GM18498 (cell line): ENCODE data around the gene CDK16.

Experiments
- ATAC-seq: cut with Tn5 transposase; IDR thresholded peaks from one replicate; pipeline ENCODE4 v1.9.1; 2021; ENCODE audit warnings: mild to moderate bottlenecking, moderate library complexity; ENCODE audit not compliant: unreplicated experiment

Gene CDK16

GRCh38 chrX:47185241-47185640 is 33.2 kb upstream of the CDK16 start:
- ATAC-seq, result no peak

GRCh38 chrX:47186096-47186740 is 32.3 kb upstream of the CDK16 start:
- no peak for ATAC-seq

DNA sequence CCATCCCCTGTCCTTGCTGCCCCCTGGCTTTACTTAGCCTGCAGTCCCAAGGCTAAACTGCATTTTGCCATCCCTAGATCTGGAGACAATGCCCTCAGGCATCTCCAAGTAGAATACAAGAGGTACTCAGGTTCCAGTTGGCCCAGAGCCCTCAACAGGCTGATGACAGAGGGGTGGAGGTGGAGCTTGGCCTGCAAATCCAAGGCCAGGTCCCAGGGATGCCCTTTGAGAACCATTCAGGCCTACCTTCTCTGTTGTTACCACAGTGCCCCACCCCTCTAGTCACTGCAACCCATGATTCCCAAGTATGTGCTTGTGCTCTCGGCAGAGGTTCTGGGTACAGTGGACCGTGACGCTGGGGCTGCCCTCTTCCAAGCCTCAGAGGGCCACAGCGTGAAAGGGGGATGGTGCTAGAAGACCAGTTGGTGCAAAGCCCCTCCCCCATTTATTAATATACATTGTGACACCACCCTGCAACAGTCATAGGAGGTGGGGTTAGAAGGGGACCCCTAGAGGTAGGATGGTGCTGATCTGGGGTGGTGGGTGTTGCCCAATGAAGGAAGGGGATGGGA is 31.3 kb upstream of the CDK16 start:
- ATAC-seq, result no peak

DNA sequence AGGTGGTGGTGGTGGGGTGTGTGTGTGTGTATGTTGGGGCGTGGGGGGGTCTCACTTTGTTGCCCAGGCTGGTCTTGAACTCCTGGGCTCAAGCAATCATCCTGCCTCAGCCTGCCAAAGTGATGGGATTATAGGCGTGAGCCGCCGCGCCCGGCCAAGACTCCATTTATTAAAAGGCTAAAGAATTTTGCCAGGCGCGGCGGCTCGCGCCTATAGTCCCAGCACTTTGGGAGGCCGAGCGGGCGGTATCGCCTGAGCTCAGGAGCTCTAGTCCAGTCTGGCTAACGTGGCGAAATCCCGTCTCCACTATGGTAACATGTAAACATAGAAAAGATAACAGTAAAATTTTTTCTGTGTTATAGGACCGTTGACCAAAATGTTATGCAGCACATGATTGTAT is 28.6 kb upstream of the CDK16 start:
- no peak for ATAC-seq

DNA sequence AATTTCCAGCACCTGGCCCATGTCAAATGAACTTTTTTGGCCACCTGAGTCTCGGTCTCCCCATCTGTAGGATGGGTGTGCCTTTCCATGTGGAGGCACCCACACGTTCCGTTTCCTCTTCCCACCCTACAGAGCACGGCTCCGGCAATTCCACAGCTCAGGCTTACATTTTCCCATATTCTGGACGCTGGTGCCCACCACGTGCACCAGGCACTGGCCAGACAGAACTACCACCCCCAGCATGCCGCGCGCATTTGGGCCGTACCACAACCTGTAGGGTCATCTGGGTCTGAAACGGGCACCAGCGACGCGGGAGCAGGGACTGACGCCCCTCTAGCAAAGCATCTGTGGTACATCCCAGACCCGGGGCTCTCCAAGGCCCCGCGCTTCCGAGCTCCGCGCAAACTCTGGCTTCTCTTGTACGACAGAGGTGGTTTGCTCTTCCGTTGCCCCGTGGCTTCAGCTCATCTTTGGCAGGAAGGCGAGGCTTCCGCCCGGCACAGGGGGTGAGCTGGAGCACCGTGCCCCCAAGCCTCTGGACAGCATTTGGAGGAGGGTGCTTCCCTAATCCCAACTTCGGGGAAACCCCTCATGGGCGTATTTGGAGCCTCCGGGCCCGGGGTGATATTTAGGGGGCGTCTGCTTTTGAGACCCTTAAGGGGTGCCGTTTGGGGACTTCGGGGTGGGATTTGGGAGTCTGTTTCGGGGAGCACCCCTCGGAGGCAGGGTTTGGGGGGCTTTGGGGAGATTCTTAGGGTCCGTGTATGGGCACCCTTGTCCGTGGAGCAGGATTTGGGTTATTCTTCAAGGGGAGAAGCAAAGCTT is 27.8 kb upstream of the CDK16 start:
- peak; percentile 77 for ATAC-seq

- no peak for ATAC-seq
These were observed 27.1 kb upstream of the CDK16 start for GRCh38 chrX:47191331-47191730.

DNA sequence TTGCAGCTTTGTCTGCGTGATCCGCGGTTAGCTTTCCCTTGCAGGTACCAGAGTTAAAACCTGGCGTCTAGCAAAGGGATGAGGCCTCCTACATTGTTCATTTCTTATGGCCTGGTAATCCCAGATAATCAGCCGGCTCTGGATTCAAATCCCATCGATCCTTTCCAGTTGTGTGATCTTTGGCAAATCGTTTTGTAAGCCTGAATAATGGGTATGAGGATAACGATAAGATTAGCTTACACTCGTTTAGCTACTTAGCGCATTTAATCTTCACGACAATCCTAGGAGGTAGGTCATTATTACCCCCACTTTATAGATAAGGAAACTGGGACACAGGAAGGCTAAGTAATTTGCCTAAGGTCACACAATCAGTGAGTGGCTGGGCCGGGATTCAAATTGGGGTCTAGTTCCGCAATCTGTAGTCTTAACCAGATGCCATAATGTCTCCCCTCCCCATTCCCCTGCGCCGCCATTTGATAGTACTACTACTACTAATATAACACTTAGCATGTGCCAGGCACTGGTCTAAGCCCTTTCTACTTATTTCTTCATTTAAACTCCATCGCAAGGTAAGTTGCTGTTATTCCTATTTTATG is 26.6 kb upstream of the CDK16 start:
- ATAC-seq, result no peak

DNA sequence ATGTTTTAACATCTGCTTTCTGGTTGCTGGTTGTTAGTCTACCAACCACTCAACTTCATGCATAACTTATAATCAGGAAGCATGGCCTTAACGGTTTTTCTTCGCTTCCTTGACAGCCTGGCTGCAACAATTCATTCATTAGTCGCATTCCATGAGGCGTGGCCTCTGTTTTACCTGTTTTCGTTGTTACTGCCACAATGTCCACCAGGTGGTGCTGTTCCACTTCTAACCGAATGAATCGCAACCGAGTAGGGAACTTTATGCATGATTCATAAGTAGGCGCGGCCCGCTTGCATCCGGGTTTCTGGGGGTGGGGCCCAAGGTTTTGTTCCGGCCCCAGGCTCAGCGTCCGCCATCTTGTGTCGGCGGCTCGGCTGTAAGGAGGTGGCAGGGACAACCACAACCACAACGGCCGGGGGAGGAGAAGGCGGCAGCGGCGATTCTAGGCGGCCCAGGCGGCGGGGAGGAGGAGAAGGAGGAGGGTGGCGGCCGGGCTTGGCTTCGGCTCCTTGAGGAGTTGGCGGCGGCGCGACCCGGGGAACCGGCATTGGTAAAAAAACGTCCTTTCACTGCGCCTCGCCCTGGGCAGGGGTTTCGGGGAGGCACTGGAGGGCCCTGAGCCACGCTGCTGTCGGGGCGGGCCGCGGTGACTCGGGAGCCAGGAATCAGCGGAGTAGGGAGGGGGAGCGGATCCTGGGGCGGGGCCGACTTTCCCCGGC is 24.8 kb upstream of the CDK16 start, which contains the start of gene UBA1:
Gene UBA1, plus strand, starts transcription at position 355 of the 719 bp plus-strand sequence. CDS start 4,974 bp downstream, outside the sequence.
- ATAC-seq, result peak; percentile 71

DNA sequence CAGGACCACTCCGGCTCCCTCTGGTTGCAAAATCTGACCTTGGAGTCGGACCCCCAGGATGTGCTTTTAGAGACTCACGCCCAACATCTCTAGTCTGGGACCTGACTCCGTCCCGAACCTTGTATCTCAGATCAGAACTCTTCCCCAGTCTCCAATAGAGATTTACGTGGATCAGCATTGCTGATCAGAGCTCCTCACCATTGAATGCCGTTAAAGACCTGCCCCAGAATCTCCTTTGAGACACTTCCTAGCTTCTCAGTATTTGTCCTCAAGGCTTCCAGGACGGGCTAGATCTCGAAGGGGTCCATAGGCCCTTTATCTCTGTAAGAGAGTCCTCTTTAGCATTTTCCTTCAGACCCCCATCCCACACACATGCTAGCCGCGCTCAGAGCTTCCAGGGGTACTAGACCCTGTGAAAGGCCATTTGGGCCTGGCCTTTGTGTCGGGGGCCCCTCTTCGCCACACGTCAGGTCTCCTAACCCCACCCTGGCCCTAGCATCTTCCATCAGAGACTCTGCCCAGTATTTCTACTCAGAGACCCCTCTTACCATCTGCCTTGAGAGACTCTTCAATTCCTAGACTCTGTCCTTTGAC is 24.2 kb upstream of the CDK16 start:
- no peak for ATAC-seq

DNA sequence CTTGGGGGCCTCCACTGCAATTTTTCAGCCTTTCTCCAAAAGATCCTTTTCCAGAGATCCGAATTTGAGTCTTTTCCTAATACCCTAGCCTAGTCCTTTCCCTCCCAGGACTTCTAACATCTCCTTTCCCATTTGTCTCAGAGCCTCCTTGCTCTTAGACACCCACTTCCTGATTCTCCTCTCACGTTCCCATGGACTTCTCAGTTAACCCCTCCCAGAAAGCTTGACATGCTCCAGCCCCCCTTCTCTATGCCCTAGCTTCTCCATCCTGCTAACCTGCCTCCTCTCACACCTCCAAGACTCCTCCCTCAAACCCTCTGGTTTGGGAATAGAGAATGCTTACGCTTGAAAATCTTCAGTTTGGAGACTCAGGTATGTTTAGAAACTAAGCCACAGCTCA is 22.4 kb upstream of the CDK16 start:
- ATAC-seq, result no peak

GRCh38 chrX:47197526-47197925 is 21.0 kb upstream of the CDK16 start:
- ATAC-seq, result no peak

GRCh38 chrX:47198026-47198686 is 20.3 kb upstream of the CDK16 start:
- no peak for ATAC-seq

GRCh38 chrX:47198687-47199080 is 19.8 kb upstream of the CDK16 start:
- ATAC-seq, result no peak

- no peak for ATAC-seq
These were observed 19.2 kb upstream of the CDK16 start for GRCh38 chrX:47199286-47199685.

- ATAC-seq, result no peak
These were observed 17.9 kb upstream of the CDK16 start for GRCh38 chrX:47200385-47201150.

DNA sequence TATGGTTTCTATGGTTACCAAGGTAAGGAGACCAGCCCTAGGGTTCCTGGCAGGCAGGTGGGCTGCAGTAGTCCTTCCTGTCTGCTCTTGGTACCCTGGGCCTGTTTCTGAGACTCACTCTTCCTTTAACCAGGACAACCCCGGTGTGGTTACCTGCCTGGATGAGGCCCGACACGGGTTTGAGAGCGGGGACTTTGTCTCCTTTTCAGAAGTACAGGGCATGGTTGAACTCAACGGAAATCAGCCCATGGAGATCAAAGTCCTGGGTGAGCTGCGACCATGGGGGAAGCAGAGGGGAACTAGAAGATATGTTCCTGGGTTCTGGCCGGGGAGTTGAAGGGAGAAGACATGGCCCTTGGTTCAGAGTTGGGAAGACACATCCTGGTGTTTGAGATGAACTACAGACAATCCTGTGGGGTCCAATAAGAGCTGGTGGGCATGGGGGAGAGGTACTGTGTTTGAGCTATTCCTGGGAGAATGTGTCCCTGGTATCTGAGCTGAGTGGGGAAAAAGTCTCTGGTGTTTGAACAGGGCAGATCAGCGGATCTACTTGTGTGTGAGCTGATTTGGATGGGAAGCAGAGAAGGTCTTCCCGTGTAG is 17.0 kb upstream of the CDK16 start:
- no peak for ATAC-seq

- ATAC-seq, result no peak
These were observed 16.2 kb upstream of the CDK16 start for GRCh38 chrX:47202316-47202715.

DNA sequence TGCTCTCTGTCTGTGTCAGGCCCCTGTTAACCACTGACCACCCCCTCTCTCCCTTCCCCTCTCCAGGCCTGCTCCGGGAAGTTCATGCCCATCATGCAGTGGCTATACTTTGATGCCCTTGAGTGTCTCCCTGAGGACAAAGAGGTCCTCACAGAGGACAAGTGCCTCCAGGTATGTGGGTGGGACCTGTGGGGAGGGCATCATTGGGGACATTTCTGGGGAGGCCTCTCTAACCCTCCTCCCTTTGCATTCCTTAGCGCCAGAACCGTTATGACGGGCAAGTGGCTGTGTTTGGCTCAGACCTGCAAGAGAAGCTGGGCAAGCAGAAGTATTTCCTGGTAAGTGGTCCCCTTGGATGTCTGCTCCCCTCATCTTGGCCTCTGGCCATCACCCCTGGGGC is 15.6 kb upstream of the CDK16 start:
- no peak for ATAC-seq

DNA sequence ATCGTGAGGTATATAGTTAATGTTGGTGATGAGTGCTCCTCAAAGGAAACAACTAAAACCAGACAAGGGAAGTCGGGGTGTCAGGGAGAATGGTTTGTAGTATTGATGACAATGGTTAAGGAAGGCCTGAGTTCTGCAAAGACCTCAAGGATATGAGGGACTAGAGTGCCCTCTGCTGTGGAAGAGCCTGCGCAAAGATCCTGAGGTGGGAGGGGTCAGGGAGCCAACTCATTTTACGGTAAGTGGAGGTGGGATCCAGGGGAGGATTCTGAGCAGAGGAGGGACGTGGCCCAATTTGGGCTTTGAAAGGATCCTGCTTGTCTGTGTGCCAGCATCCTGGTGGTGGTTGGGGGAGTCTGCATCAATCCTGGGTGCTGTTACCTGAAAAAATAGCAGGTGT is 13.5 kb upstream of the CDK16 start:
- ATAC-seq, result no peak
